ENCODE results near the gene TDP1.
A peak's percentile ranks its signal among the peaks of the same experiment; 100 is the strongest.
"Not testable (repeated sequence)": the region's sequence is repeated elsewhere in the genome, so short reads cannot be mapped to it uniquely, and the experiment has no call there.

Gene TDP1

GRCh38 chr14:89990623-89991275, 35.0 kb downstream of the TDP1 start:
- no peak for ATAC-seq

- no peak for ATAC-seq
Observed at GRCh38 chr14:89992273-89992672, 36.5 kb downstream of the TDP1 start.

GRCh38 chr14:89996963-89997362, 41.2 kb downstream of the TDP1 start:
- ATAC-seq: no peak

GRCh38 chr14:90000935-90001334, 45.2 kb downstream of the TDP1 start:
- ATAC-seq: no peak

GRCh38 chr14:90003526-90004307, 48.0 kb downstream of the TDP1 start:
- ATAC-seq: peak; percentile 83 to 89

GRCh38 chr14:90005441-90005840, 49.7 kb downstream of the TDP1 start:
- ATAC-seq: no peak

- no peak for ATAC-seq
Observed at GRCh38 chr14:90005939-90006530, 50.3 kb downstream of the TDP1 start.

GRCh38 chr14:90017371-90017770, 61.6 kb downstream of the TDP1 start:
- ATAC-seq: no peak

- ATAC-seq: no peak
Observed at GRCh38 chr14:90019824-90020523, 64.2 kb downstream of the TDP1 start.

- no peak for ATAC-seq
Observed at GRCh38 chr14:90023176-90023896, 67.6 kb downstream of the TDP1 start.

- no peak for ATAC-seq
Observed at GRCh38 chr14:90024910-90025309, 69.2 kb downstream of the TDP1 start.

GRCh38 chr14:90026608-90027007, 70.9 kb downstream of the TDP1 start:
- not testable (repeated sequence) for ATAC-seq

GRCh38 chr14:90027842-90028241, 72.1 kb downstream of the TDP1 start:
- no peak for ATAC-seq

GRCh38 chr14:90034156-90034555, 78.4 kb downstream of the TDP1 start:
- no peak for ATAC-seq

- ATAC-seq: no peak
Observed at GRCh38 chr14:90034835-90035525, 79.3 kb downstream of the TDP1 start.

GRCh38 chr14:90039253-90040010, 83.7 kb downstream of the TDP1 start:
- ATAC-seq: no peak

GRCh38 chr14:90040411-90040810, 84.7 kb downstream of the TDP1 start:
- no peak for ATAC-seq

GRCh38 chr14:90042496-90043252, 86.9 kb downstream of the TDP1 start:
- ATAC-seq: no peak

- no peak for ATAC-seq
Observed at GRCh38 chr14:90045616-90046015, 89.9 kb downstream of the TDP1 start.

- ATAC-seq: no peak
Observed at GRCh38 chr14:90049390-90049789, 93.7 kb downstream of the TDP1 start.

Measured in activated CD4-positive, CD25-positive, alpha-beta regulatory T cell treated with anti-CD3 and anti-CD28 coated beads, Interleukin-2, amount 50 U/mL, for 24 hours (primary cell).